ENCODE data around the gene GNB1.
A peak's percentile ranks its signal among the peaks of the same experiment; 100 is the strongest.

Gene GNB1

DNA sequence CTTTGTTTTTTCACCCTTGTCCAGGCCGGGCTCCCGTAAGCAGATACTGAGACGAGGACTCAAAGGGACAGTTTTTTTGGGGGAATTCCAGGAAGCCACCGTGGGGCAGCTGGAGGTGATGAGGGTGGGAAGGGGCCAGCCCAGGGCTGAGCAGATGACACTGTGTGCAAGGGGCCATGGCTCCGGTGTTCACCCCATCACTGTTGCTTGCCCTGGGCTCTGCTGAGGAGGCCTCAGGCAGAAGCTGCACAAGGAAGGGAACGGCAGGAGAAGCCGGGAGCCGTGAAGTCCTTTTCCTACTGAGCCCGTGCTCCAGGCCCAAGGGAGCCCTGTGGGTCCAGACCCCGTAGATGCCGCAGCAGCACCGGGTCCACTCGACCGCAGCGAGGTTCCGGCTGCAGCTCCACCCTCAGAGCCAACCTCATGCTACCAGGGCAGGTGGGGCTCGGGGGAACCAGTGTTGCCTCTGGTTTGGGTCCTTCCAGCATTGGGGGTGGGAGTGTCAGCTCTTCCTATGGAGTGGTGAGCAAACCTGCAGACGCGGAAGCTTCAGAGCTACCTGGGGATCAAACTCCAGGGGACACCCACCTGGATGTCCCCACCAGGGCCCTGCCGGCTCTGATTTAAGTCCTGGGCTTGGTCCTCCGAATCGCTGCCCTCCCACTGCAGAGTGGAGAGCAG, 19.9 kb upstream of the GNB1 start:
- DNase-seq (ENCODE audit: low read depth in 2 of 2), result no peak

DNA sequence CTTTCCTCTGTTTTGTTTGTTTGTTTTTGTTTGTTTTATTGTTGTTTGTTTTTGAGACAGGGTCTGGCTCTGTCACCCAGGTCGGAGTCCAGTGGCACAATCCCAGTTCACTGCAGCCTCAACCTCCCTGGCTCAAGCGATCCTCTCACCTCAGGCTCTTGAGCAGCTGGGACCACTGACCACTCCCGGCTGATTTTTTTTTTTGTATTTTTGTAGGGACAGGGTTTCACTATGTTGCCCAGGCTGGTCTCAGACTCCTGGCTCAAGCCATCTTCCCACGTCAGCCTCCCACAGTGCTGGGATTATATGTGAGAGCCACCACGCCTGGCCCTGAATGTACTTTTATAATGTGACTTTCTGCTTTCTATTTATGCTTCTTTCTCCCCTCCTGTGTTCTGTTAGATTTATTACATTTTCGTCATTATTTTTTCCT, 19.2 kb upstream of the GNB1 start:
- no peak for DNase-seq (ENCODE audit: low read depth in 2 of 2)

DNA sequence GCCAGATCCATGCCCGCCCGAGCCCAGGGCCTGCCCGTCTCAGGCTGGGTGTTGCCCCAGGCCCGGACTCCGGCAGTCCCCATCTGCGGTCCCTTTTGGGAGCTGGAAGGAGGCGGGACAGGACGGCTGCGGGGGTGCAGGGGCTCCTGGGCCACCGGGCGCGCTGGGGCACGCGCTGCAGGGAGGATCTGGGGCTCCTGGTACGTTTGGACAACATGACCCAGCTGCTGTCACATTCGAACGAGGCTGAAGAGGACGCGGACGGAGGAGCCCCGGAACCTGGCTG, 17.6 kb upstream of the GNB1 start:
- no peak for DNase-seq (ENCODE audit: low read depth in 2 of 2)

DNA sequence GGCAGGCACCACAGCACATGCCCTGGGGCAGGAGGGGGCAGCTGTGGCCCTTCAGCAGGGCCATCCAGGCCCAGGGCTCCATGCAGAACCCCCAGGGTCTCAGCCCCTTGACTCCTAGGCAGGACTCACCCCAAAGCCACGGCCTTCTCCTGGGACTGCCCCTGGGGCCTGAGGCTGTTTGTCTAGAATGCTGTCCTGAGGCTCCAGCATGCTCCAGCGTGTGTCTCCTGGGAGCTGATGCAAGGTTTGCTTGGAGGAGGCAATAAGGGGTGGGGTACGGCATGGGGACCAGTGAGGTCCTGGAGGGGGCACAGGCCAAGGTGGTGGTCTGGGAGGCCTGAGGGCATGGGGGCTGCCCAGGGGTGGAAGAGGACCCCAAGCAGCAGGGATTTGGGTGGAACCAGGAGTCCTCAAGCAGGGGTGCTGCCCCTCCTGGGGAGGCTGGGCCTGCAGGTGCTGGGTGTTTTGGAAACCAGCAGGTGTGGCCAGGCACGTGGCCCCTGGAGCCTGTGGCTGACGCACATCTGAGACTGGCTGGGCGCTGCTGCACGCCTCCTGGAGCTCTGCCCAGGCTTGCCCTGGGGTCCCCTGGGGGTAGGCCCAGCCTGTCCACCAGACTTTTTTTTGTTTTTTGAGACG, 16.3 kb upstream of the GNB1 start:
- no peak for DNase-seq (ENCODE audit: low read depth in 2 of 2)

DNA sequence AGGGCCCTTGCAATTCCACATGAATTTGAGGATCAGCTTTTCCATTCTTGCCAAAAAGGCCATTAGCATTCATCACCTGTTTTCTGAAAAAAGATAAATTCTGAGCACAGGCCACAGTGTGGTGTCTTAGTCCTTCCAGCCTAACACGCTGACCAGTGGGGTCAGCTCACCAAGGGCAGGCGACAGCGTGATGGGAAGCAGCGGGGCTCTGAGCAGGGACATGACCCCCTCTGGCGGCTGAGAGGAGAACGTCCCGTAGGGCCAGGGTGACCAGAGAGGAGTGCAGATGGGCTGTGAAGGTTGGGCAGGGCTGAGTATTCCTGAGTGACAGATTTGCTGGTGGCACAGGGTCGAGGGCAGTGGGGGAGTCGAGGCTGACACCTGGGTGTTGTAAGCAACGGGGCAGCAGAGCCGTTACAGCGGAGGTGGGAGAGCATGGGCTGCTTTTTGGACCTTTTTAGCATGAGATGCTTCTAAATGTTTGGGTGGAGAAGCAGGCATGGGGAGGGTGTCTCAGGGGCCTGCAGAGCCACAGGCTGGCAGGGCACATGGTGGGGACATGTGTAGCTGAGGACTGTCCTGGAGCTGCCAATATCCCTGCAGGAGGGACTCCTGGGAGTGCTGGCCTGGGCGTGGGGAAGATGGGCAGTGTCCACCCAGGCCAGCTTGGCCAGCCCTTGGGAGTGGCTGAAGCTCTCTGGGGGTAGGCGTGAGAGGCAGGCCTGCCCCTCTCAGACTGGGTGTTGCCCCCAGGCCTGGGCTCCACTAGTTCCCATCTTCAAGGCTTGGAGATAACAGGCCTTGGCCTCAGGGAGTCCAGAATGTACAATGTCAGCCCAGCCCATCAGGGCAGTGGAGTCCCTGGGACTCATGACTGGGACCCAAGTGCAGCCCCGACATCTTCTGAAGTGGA, 15.6 kb upstream of the GNB1 start:
- peak; percentile 49 to 66 for DNase-seq (ENCODE audit: low read depth in 2 of 2)

DNA sequence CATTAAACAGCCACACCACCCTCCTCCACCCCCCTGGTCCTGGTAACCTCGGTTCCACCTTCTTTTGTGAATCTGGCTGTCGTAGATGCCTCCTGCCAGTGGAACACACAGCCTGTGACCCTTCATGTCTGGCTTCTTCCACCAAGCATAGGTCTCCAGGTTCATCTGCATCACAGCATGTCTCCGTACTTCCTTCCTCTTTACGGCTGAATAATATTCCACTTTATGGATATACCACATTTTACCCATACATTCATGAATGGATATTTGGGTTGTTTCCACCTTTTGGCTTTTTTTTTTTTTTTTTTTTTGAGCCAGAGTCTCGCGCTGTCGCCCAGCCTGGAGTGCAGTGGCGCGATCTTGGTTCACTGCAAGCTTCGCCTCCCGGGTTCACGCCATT, 12.3 kb upstream of the GNB1 start:
- DNase-seq (ENCODE audit: low read depth in 2 of 2), result no peak

DNA sequence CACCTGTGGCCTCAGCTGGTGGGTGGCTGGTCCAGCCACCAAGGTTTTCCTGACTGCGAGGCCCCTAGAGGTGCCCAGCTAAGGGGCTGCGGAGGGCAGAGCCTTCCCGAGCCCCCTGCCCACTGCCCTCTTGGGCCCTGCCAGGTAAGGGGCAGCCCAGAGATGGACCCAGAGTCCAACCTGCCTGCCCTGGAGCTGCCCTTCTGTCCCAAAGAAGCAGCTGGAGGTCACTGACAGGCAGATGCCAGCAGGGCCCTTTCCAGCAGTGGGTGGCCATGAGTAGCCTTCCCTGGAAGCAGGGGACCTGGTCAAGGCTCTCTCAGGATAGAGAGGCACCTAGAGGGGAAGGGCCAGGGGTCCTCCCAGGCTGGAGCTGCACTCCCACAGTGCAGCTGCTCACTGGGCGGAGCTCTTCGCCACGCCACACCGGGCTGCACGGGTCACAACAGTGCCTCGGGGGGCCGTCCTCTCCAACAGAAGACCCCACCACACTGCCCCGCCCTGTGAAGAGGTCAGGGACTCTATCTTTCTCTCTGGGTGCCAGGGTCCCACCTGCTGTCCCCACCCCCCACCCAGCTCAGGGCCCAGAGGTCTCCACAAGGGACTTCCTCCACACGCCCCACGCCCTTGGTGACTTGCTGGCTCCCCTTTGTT, 10.9 kb upstream of the GNB1 start:
- no peak for DNase-seq (ENCODE audit: low read depth in 2 of 2)

DNA sequence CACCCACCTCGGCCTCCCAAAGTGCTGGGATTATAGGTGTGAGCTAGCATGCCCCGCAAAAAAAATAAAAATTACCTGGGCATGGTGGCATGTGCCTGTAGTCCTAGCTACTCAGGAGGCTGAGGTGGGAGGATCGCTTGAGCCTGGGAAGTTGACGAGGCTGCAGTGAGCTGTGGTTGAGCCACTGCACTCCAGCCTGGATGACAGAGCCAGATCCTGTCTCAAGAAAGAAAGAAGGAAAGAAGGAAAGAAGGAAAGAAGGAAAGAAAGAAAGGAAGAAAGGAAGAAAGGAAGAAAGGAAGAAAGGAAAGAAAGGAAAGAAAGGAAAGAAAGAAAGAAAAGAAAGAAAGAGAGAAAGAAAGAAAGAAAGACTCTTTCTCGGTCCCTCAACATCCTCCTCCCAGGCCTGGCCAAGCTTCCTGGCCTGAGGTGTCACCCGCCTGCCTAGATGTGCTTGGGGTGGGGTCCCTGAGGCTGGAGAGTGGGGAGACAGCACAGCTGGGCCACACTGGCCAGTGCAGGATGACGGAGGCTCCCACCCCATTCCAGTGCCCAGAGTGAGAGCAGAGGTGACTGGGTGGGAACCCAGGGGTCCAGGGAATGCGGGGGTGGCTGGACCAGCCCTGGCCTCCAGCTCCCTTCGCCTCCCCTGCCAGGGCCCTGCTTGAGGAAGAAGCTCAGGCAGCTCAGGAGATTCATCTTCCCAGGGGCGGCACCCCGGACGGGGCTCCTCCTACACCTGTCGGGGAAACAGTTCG, 10.2 kb upstream of the GNB1 start:
- DNase-seq (ENCODE audit: low read depth in 2 of 2), result no peak

DNA sequence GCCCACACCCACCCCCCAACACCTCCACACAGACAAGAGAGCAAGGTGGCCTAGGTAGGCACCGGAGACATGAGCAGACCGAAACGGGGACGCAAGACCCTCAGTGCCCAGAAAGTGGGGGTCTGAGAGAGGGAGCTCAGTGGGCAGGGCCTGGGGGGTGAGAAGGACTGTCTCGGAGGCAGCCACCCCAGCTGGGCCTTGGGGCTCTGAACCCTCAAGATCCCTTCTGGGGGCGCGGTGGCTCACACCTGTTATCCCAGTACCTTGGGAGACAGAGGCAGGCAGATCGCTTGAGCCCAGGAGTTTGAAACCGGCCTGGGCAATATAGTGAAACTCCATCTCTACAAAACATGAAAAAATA, 9.1 kb upstream of the GNB1 start:
- no peak for DNase-seq (ENCODE audit: low read depth in 2 of 2)

DNA sequence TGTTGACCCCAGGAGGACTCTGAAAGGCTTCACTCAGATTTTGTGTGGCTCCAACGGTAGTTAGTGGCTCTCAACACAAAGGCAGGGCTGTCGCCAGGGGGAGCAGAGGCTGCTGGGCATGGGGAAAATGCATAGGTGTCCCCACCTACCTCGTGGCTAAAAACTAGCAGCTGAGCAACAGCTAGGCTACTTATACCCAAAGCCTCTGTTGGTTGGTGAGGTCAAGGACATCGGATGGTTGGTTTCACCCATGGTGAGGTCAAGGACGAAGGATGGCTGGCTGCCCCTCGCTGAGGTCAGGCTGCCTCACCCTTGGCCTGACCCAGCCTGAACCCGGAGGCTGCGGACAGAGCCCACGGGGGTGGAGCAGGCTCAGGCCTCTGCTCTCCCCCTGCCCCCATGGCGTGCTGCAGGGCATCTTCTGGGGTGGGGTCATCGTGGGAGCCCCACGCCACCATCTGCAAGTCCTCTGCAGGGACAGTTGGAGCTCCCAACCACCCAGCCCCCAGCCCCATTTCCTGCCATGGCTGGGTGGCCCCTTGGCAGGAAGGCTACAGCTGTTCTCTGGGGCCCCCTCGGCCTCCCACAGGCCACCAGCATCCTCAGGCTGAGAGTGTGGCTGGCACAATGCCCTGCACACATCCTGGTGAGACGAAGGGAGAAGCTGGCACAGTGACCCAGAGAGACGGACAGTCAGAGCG, 8.5 kb upstream of the GNB1 start:
- DNase-seq (ENCODE audit: low read depth in 2 of 2), result no peak

DNA sequence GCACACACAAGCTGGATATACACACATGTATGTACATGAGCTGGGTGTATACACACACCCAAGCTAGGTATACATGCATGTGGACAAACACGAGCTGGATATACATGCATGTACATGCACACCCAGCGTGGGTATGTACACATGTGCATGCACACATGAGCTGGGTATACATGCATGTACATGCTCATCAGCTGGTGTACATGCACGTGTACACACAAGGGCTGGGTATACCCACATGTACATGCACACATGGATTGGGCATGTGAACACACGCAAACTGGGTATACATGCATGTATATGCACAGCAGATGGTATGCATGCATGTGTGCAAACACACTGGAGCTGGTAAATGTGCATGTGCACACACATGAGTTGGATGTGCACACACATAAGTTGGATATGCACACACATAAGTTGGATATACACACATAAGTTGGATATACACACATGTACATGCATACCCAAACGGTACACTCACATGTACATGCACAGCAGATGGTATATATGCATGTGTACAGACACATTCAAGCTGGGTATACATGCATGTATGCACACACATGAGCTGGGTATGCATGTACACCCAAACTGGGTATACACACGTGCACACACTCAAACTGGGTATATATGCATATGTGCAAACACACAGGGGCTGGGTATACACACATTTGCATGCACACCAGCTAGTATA, 7.5 kb upstream of the GNB1 start:
- no peak for DNase-seq (ENCODE audit: low read depth in 2 of 2)

DNA sequence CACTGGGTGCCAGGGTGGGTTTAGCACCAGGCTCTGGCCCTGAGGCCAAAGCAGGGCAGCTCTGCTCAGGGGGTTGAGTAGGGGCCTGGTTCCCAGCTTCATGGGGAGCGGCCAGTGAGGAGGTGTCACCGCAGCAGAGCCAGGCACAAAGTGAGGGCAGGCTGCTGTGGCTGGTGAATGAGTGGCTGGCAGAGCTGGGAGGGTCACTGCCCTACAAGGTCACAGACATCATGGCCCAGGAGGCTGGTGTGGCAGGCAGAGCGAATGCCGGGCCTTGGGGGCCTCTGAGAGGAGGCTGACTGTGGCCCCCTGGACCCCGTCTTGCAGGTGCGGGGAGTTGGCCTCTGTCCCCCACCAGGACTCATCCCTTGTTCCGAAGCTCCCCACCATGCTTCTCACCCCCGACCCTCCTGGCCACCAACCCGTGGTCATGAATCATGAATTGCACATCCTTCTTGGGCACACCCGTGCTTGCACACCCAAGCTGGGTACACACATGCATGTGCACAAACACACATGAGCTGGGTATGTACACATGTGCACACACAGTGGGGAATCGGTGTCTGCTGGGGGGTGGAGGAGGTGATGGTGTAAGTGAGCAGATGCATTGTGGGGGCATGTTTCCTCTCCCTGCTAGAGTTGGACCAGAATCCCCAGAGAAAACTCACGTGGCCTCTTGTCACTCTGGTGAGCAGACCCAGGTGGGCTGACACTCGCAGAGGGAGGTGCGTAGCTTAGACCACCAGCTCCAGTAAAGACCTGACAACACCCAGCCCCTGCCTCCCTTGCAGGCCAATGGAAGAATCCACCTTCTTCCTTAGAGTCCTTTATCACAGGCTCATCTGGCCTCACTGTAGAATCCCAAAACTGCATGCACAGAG, 4.8 kb upstream of the GNB1 start:
- DNase-seq (ENCODE audit: low read depth in 2 of 2), result no peak

DNA sequence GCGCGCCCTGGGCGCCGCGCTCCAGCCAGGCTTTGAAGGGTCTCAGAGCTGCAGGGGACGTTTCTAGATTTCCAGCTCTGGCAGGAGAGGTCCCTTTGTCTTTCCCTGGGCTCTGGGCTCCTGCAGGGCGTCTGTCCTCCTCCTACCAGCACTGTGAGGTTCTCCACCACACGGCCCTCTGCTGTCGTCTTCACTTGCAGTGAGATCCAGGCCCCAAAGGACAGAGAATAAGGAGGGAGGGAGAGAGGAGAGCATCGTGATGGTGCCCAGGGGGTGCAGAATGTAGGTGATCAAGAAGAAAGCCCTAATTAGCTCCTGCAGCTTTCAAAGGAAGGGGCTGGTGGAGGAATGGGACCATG, 4.2 kb upstream of the GNB1 start:
- no peak for DNase-seq (ENCODE audit: low read depth in 2 of 2)

DNA sequence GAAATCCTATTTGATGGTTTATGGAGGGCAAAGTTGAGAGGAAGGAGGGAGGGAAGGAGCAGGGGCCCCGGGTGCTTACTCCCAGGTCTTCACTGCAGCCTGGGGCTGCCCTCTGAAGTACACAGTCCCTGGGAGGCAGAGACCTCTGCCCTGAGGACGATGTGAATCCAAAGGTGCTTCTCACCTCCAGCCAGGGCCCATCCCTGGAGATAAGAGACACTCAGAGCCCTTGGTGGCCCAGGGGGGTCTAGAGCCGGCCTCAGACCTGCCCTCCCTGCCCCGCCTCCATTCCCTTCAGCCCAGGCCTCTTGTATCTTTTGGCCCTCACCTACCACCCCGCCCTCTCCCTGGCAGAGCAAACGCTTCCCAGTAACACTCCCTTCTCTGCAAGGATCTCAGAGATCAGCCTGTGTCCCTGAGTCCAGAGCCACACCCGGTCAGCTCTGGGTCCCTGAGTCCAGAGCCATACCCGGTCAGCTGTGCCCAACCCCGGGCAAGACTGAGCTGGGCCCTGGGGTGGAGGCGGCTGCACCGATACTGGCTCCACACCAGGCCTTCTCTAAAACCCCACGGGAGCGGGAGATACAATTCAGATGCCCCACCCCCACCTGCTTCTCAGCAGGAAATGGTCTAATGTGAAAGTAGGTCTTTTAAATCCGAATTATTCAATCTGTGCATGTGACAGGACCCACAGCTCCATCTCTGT, 3.6 kb upstream of the GNB1 start:
- DNase-seq (ENCODE audit: low read depth in 2 of 2), result no peak

DNA sequence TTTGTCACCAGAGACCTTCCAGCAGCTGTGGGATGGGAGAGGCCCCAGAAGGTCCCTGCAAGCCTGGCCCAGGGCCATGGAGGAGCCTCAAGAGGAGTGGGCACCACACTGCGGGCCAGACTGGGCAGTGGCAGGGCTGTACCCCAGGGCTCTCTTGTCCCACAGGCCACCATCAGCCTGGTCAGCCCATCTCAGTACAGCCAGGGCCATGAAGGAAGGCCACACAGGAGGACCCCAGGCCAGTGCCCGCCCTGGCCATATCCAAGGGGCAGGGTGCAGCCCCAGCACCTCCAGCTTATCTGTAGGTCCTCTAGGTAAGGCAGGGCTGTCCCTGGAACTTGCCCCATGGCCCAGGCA, 3.1 kb upstream of the GNB1 start:
- DNase-seq (ENCODE audit: low read depth in 2 of 2), result no peak

DNA sequence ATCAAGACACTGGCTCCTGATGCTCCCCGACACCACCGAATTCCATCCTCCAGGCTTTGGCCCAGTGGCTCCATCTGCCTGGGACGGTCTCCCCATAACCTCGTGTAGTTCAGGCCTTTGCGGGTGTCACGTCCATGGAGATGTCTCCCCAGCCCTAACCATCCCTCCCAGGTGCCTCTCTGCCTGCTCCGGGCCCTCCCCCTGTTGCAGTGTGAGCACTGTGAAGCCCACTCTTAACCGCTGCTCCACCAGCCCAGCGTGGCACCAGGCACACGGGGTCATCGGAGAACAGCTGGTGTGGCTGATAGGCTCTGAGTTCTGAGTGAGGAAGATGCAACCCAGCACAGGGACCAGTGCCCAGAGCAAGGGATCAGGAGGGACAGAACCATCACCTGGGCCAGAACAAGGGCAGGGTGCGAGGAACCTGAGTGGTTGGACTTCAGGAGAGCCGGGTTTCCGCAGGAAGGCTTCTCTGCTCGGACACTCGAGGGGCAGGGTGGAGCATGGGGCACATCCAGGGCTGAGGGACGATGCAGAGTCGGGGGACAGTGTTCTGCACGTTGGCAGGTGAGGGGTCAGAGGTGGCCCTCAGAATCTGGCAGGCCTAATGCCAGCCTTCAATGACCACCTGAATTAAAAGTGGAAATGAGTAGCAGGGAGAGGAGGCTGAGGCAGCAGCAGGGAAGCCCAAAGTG, 2.6 kb upstream of the GNB1 start:
- no peak for DNase-seq (ENCODE audit: low read depth in 2 of 2)

DNA sequence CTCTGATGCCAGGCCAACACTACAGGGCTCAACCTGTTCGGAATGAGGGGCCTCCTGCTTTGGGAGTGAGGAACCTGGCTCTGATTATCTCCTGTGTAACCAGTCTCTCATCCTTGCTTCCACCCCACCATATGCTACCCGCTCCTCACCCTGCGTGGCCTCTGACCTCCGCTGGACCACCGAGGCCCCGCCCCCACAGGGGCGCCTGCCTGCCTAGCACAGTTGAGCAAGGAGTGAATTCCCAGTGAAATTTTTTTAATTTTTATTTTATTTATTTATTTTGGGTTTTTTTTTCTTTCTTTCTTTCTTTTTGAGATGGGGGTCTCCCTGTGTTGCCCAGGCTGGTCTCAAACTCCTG, 1.9 kb upstream of the GNB1 start:
- no peak for DNase-seq (ENCODE audit: low read depth in 2 of 2)

DNA sequence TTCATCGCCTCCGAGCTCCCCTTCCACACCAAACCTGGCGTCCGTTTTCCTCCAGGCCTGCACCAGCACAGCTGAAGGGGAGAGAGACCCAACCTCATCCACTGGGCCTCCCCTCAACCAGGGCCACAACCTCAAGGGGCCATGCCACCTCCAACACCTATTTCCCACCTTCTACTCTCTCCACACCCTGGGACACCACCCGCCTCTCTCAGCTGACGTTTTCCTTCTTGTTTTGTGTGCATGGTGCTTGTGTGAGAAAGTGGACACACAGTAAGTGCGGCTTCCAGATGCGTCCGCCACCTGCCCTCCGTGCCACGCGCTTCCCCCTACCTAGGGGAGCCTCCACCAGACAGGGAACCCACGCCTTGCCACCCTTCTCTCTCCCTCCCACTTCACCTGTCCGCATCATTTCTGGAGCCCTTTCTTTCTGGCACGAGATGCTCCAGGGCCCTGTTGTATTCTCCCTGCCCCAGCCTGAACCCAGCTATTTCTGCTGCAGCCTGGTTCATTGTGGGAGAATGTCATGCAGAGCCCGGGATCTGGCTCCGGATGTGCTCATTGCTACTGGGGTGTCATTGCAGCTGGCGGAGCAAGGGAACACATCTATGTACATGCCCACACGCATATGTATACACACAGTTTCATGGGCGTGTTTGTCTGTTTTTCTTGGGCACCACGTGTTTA, 1.3 kb upstream of the GNB1 start:
- no peak for DNase-seq (ENCODE audit: low read depth in 2 of 2)

All from stimulated activated CD4-positive, alpha-beta T cell treated with anti-CD3 and anti-CD28 coated beads, Interleukin-15, amount 100 ng/mL, for 48 hours (primary cell).